ENCODE measurements around the gene RIPOR3.
A peak's percentile ranks its signal among the peaks of the same experiment; 100 is the strongest.
"Not testable (repeated sequence)": the region's sequence is repeated elsewhere in the genome, so short reads cannot be mapped to it uniquely, and the experiment has no call there.

RIPOR3 gene

GRCh38 chr20:50541606-50542041 lies 149.7 kb downstream of the RIPOR3 start:
- no peak for DNase-seq

GRCh38 chr20:50540620-50541605 lies 150.4 kb downstream of the RIPOR3 start:
- DNase-seq: no peak

- not testable (repeated sequence) for DNase-seq
Observed at GRCh38 chr20:50539798-50540197, 151.5 kb downstream of the RIPOR3 start.

- DNase-seq: no peak
Observed at GRCh38 chr20:50538276-50538675, 153.1 kb downstream of the RIPOR3 start.

- DNase-seq: peak; percentile 52
Observed at GRCh38 chr20:50537546-50538201, 153.7 kb downstream of the RIPOR3 start.

GRCh38 chr20:50536333-50536732 lies 155.0 kb downstream of the RIPOR3 start:
- no peak for DNase-seq
